ENCODE results near the gene TRIM50. TPM values are rescaled to one million over a fixed set of nuclear protein-coding genes. Genes with fewer than 3 reads are reported as not detected.

TRIM50 gene
- total RNA-seq, 5 donors from 2014 or later (not counting 1 experiment from before 2014, with no cell fraction given), result not detected

DNA sequence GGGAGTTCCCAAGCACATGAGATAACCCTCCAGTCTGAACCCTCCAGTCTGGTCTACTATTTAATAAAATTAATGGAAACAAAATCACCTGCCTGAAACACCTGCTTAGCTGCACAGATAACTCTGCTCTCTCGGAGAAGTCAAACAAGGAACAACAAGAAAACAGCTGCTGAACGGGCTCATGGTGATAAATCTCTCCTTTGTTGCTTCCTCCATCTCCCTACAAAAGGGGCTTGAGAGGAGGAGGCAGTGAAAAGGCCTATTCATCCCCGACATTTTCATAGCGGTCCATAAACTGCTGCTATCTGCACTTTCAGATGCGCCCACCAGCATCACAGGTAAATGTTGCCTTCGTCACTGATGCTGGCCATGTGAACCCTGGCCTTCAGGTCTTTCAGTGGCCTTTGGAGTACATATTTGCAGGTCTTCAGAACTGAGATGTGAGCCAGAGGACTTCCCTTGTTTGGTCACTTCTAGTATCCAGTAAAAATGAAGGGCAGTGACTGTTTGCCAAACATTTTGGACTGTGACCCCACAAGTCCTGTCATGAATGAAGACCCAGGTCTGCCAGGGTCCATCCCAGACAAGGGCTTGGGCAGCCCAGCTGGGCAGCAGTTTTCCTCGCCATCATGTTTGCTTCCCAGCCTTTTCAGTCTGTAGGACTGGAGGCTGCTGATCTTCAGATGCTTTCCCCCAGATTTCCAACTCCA, 15.9 kb upstream of the TRIM50 start:
- H3K27me3 Mint-ChIP-seq, result peaks cover 4 to 19% of the 10 kb centered on the region in 2 donors
- WGBS (ENCODE audit: insufficient coverage), result 75% methylated on average over 1 of the region's 7 CpGs

DNA sequence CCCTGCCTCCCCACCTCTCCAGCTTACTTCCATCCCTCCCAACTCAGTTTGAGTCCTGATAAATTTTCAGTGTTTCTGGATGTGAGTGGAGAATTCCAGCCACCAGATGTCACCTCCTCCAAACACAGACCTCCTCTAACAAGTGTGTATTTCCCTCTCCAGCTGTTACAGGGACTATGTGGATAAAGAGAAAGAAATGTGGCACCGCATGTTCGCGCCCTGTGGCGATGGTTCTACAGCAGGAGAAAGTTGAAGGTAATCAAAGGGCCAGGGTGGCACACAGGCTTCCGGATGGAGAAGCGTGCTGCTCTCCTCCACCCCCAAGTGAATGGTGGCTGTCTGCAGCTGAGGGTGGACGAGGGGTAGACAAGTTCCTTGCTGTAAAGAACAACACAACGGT, 14.8 kb upstream of the TRIM50 start:
- H3K27me3 Mint-ChIP-seq, result peaks cover 4 to 19% of the 10 kb centered on the region in 2 donors
- CTCF ChIA-PET, result no interaction called here

More for the DNA sequence above, 15.9 kb upstream of the TRIM50 start:
- POLR2A ChIA-PET, result no interaction called here
- no peak overlapping the region for H3K27ac ChIP-seq (ENCODE audit: low read length)
- Mint-ChIP-seq H3K9me3 (no peaks in the 10 kb centered on the region), H3K4me3 (no peak overlapping the region), H3K36me3 (no peaks in the 10 kb centered on the region), H3K27ac (no peak overlapping the region), H3K4me1 (no peaks in the 10 kb centered on the region)
- H3K27me3 ChIP-seq (replicated peaks in 1 of 2; ENCODE audit: control insufficient read depth in 2 of 2, extremely low read depth in 1 of 2, insufficient read depth in 2 of 2, low read length in 1 of 2), result peaks cover 0 to 25% of the 10 kb centered on the region in 2 experiments
- H3K4me1 ChIP-seq (ENCODE audit: control insufficient read depth in 1 of 2, extremely low read depth in 1 of 2, insufficient read depth in 2 of 2, low read length in 2 of 2), result no peaks in the 10 kb centered on the region
- no peak for DNase-seq
- CTCF ChIA-PET, result no interaction called here
- H3K9me3 ChIP-seq, result no peaks in the 10 kb centered on the region
- H3K36me3 ChIP-seq (ENCODE audit: control insufficient read depth in 2 of 2, extremely low read depth in 1 of 2, insufficient read depth in 1 of 2, low read length in 1 of 2), result no peaks in the 10 kb centered on the region
- H3K4me3 ChIP-seq (ENCODE audit: control insufficient read depth in 1 of 2, extremely low read depth in 1 of 2, low read length in 1 of 2), result no peak overlapping the region
- no peak for ATAC-seq (replicated peaks in 1 of 4)

DNA sequence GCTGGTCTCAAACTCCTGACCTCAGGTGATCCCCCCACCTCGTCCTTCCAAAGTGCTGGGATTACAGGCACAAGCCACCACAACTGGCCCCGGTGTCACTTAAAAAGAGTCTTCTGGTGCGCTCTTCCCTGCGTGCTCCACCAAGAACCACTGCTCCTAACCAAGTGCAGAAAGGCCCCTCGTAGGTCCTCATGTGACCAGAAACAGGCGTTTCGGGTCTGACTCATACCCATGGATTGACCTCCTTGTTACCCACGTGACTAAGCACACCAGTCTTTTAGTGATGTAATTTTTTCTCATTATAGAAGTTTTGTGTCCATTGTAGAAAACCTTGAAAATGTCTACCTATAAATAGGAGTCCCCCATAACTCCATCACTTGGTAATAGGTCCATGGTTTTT, 14.0 kb upstream of the TRIM50 start:
- H3K27me3 Mint-ChIP-seq, result peaks cover 4 to 19% of the 10 kb centered on the region in 2 donors
- CTCF ChIA-PET, result no interaction called here
- ATAC-seq (replicated peaks in 1 of 4), result no peak
- Histone ChIP-seq H3K36me3 (ENCODE audit: control insufficient read depth in 2 of 2, extremely low read depth in 1 of 2, insufficient read depth in 1 of 2, low read length in 1 of 2) (no peaks in the 10 kb centered on the region), H3K27me3 (replicated peaks in 1 of 2; ENCODE audit: control insufficient read depth in 2 of 2, extremely low read depth in 1 of 2, insufficient read depth in 2 of 2, low read length in 1 of 2) (peaks cover 0 to 25% of the 10 kb centered on the region in 2 experiments), H3K27ac (ENCODE audit: low read length) (no peak overlapping the region), H3K4me1 (ENCODE audit: control insufficient read depth in 1 of 2, extremely low read depth in 1 of 2, insufficient read depth in 2 of 2, low read length in 2 of 2) (no peaks in the 10 kb centered on the region), H3K9me3 (no peaks in the 10 kb centered on the region), H3K4me3 (ENCODE audit: control insufficient read depth in 1 of 2, extremely low read depth in 1 of 2, low read length in 1 of 2) (no peak overlapping the region)
- POLR2A ChIA-PET, result no interaction called here
- no peaks in the 10 kb centered on the region for H3K36me3 Mint-ChIP-seq
- H3K4me1 Mint-ChIP-seq, result no peaks in the 10 kb centered on the region
- no peak for DNase-seq
- H3K4me3 Mint-ChIP-seq, result no peak overlapping the region
- H3K27ac Mint-ChIP-seq, result no peak overlapping the region
- H3K9me3 Mint-ChIP-seq, result no peaks in the 10 kb centered on the region
- WGBS (ENCODE audit: insufficient coverage), result 70% methylated on average over 5 of the region's 8 CpGs

More for the DNA sequence above, 14.8 kb upstream of the TRIM50 start:
- Mint-ChIP-seq H3K9me3 (no peaks in the 10 kb centered on the region), H3K4me3 (no peak overlapping the region), H3K27ac (no peak overlapping the region), H3K36me3 (no peaks in the 10 kb centered on the region), H3K4me1 (no peaks in the 10 kb centered on the region)
- Histone ChIP-seq H3K27me3 (replicated peaks in 1 of 2; ENCODE audit: control insufficient read depth in 2 of 2, extremely low read depth in 1 of 2, insufficient read depth in 2 of 2, low read length in 1 of 2) (peaks cover 0 to 25% of the 10 kb centered on the region in 2 experiments), H3K4me3 (ENCODE audit: control insufficient read depth in 1 of 2, extremely low read depth in 1 of 2, low read length in 1 of 2) (no peak overlapping the region), H3K4me1 (ENCODE audit: control insufficient read depth in 1 of 2, extremely low read depth in 1 of 2, insufficient read depth in 2 of 2, low read length in 2 of 2) (no peaks in the 10 kb centered on the region), H3K36me3 (ENCODE audit: control insufficient read depth in 2 of 2, extremely low read depth in 1 of 2, insufficient read depth in 1 of 2, low read length in 1 of 2) (no peaks in the 10 kb centered on the region), H3K27ac (ENCODE audit: low read length) (no peak overlapping the region), H3K9me3 (no peaks in the 10 kb centered on the region)
- WGBS (ENCODE audit: insufficient coverage), result 80% methylated on average over 1 of the region's 8 CpGs
- no peak for ATAC-seq (replicated peaks in 1 of 4)
- POLR2A ChIA-PET, result no interaction called here
- no peak for DNase-seq

DNA sequence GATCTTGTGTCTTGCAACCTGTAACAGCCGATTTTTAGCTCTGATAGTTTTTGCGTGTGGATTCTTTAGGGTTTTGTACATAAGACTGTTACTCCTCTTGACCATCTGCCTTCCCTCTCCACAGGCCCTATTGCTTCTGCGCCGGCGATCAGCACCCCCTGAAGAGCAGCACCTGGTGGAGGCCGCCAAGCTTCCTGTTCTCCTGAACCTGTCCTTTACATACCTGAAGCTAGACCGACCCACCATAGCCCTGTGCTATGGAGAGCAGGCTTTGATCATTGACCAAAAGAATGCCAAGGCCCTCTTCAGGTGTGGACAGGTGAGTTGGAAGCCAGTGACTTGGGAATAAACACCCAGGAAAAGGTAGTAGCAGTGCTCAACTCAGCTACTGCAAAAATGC, 12.6 kb upstream of the TRIM50 start:
- Mint-ChIP-seq H3K27ac (no peak overlapping the region), H3K4me3 (no peak overlapping the region), H3K4me1 (no peaks in the 10 kb centered on the region), H3K9me3 (no peaks in the 10 kb centered on the region), H3K27me3 (peaks cover 4 to 18% of the 10 kb centered on the region in 2 donors), H3K36me3 (no peaks in the 10 kb centered on the region)
- Histone ChIP-seq H3K4me3 (ENCODE audit: control insufficient read depth in 1 of 2, extremely low read depth in 1 of 2, low read length in 1 of 2) (no peak overlapping the region), H3K9me3 (no peaks in the 10 kb centered on the region), H3K4me1 (ENCODE audit: control insufficient read depth in 1 of 2, extremely low read depth in 1 of 2, insufficient read depth in 2 of 2, low read length in 2 of 2) (no peaks in the 10 kb centered on the region), H3K36me3 (ENCODE audit: control insufficient read depth in 2 of 2, extremely low read depth in 1 of 2, insufficient read depth in 1 of 2, low read length in 1 of 2) (no peaks in the 10 kb centered on the region), H3K27me3 (replicated peaks in 1 of 2; ENCODE audit: control insufficient read depth in 2 of 2, extremely low read depth in 1 of 2, insufficient read depth in 2 of 2, low read length in 1 of 2) (peaks cover 0 to 20% of the 10 kb centered on the region in 2 experiments), H3K27ac (ENCODE audit: low read length) (no peak overlapping the region)
- CTCF ChIA-PET, result no interaction called here
- no CpG with 5 or more reads among the region's 7 CpGs for WGBS (ENCODE audit: insufficient coverage)
- DNase-seq (no peak), ATAC-seq (replicated peaks in 1 of 4) (no peak)
- POLR2A ChIA-PET, result no interaction called here

DNA sequence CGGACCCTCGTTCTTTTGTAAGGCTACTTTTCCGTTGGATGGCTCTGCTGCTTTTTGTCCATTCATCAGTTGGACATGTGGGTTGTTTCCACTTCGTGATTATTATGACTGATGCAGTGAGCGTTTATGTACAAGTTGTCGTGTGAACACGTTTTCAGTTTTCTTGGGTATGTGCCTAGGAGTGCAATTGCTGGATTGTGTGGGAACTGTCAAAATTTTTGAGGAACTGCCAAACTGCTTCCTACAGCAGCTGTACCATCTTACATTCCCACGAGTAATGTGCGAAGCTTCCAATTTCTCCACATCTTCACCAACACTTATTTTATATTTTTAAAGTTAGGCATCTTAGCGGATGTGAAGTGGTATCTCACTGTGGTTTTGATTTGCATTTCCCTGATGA, 10.4 kb upstream of the TRIM50 start:
- no peaks in the 10 kb centered on the region for H3K9me3 ChIP-seq
- peaks cover 0 to 16% of the 10 kb centered on the region in 2 experiments for H3K27me3 ChIP-seq (replicated peaks in 1 of 2; ENCODE audit: control insufficient read depth in 2 of 2, extremely low read depth in 1 of 2, insufficient read depth in 2 of 2, low read length in 1 of 2)
- no peak overlapping the region for H3K27ac ChIP-seq (ENCODE audit: low read length)
- H3K36me3 Mint-ChIP-seq, result no peaks in the 10 kb centered on the region
- H3K4me3 ChIP-seq (ENCODE audit: control insufficient read depth in 1 of 2, extremely low read depth in 1 of 2, low read length in 1 of 2), result no peak overlapping the region
- H3K27me3 Mint-ChIP-seq, result peaks cover 4 to 12% of the 10 kb centered on the region in 2 donors
- H3K36me3 ChIP-seq (ENCODE audit: control insufficient read depth in 2 of 2, extremely low read depth in 1 of 2, insufficient read depth in 1 of 2, low read length in 1 of 2), result no peaks in the 10 kb centered on the region
- DNase-seq, result no peak
- ATAC-seq (replicated peaks in 1 of 4), result no peak
- no peaks in the 10 kb centered on the region for H3K9me3 Mint-ChIP-seq
- WGBS (ENCODE audit: insufficient coverage), result 73% methylated on average over 3 of the region's 10 CpGs
- H3K4me1 ChIP-seq (ENCODE audit: control insufficient read depth in 1 of 2, extremely low read depth in 1 of 2, insufficient read depth in 2 of 2, low read length in 2 of 2), result no peaks in the 10 kb centered on the region
- H3K4me1 Mint-ChIP-seq, result no peaks in the 10 kb centered on the region
- H3K4me3 Mint-ChIP-seq, result no peak overlapping the region
- POLR2A ChIA-PET, result no interaction called here
- no peak overlapping the region for H3K27ac Mint-ChIP-seq
- CTCF ChIA-PET, result no interaction called here

DNA sequence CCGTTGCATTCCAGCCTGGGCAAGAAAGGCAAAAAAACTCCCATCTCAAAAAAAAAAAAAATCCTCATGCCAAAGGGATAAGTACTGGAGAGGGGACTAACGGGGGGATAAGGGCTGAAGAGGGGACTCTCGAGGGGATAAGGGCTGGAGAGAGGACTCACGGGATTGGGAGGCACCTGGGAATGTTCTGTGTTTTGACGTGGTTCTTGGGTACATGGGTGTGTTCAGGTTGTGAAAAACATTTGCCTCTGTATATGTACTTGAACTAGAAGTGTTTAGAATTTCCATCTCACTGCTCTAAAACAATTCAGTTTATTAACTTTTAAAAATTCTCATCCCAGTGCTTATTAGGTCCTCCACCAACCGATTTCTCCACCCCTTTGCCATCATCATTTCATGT, 4.6 kb upstream of the TRIM50 start:
- Mint-ChIP-seq H3K27me3 (peaks cover 0 to 3% of the 10 kb centered on the region in 2 donors), H3K27ac (no peak overlapping the region), H3K4me3 (no peak overlapping the region), H3K36me3 (no peaks in the 10 kb centered on the region), H3K9me3 (no peaks in the 10 kb centered on the region), H3K4me1 (no peaks in the 10 kb centered on the region)
- Histone ChIP-seq H3K27ac (ENCODE audit: low read length) (no peak overlapping the region), H3K4me3 (ENCODE audit: control insufficient read depth in 1 of 2, extremely low read depth in 1 of 2, low read length in 1 of 2) (no peak overlapping the region), H3K27me3 (replicated peaks in 1 of 2; ENCODE audit: control insufficient read depth in 2 of 2, extremely low read depth in 1 of 2, insufficient read depth in 2 of 2, low read length in 1 of 2) (peaks cover 0 to 5% of the 10 kb centered on the region in 2 experiments), H3K4me1 (ENCODE audit: control insufficient read depth in 1 of 2, extremely low read depth in 1 of 2, insufficient read depth in 2 of 2, low read length in 2 of 2) (no peaks in the 10 kb centered on the region), H3K36me3 (ENCODE audit: control insufficient read depth in 2 of 2, extremely low read depth in 1 of 2, insufficient read depth in 1 of 2, low read length in 1 of 2) (no peaks in the 10 kb centered on the region), H3K9me3 (no peaks in the 10 kb centered on the region)
- ChIA-PET CTCF (no interaction called here), POLR2A (interaction anchor here in 1 of 2 donors (0.7 kb wide), 1 partner anchor 56 kb away, joined by 4 read pairs; no protein-coding TSS in a partner anchor)
- ATAC-seq (replicated peaks in 1 of 4) (no peak), DNase-seq (no peak)
- no CpG with 5 or more reads among the region's 6 CpGs for WGBS (ENCODE audit: insufficient coverage)

All from T-cell (primary cell).